HuH-7 (cell line): Measurements from ENCODE around the gene HLA-C.
"Not testable (repeated sequence)": the region's sequence is repeated elsewhere in the genome, so short reads cannot be mapped to it uniquely, and the experiment has no call there.

Experiments
- DNase-seq: peaks from one replicate; pipeline ENCODE4 v3.0.0; 2011; ENCODE audit warnings: low spot score

Gene HLA-C

GRCh38 chr6:31270788-31271640 lies 878 bp downstream of the HLA-C start:
- no peak for DNase-seq

- no peak for DNase-seq
Observed at GRCh38 chr6:31268836-31269235, 3.1 kb downstream of the HLA-C start.

GRCh38 chr6:31268369-31268765 lies 3.5 kb downstream of the HLA-C start:
- no peak for DNase-seq

- DNase-seq, result no peak
Observed at GRCh38 chr6:31267651-31268368, 4.1 kb downstream of the HLA-C start.

- DNase-seq, result no peak
Observed at GRCh38 chr6:31266567-31267360, 5.1 kb downstream of the HLA-C start.

- DNase-seq, result no peak
Observed at GRCh38 chr6:31265926-31266325, 6.0 kb downstream of the HLA-C start.

GRCh38 chr6:31263346-31263933 lies 8.5 kb downstream of the HLA-C start:
- not testable (repeated sequence) for DNase-seq

- not testable (repeated sequence) for DNase-seq
Observed at GRCh38 chr6:31259995-31260394, 11.9 kb downstream of the HLA-C start.

- DNase-seq, result no peak
Observed at GRCh38 chr6:31252625-31253024, 19.3 kb downstream of the HLA-C start.

GRCh38 chr6:31251261-31251660 lies 20.6 kb downstream of the HLA-C start:
- no peak for DNase-seq

GRCh38 chr6:31249184-31249583 lies 22.7 kb downstream of the HLA-C start:
- DNase-seq, result no peak

GRCh38 chr6:31247813-31248212 lies 24.1 kb downstream of the HLA-C start:
- no peak for DNase-seq

- no peak for DNase-seq
Observed at GRCh38 chr6:31246051-31246521, 25.8 kb downstream of the HLA-C start.

- DNase-seq, result no peak
Observed at GRCh38 chr6:31243508-31243907, 28.4 kb downstream of the HLA-C start.

GRCh38 chr6:31239854-31240253 lies 32.0 kb downstream of the HLA-C start:
- DNase-seq, result no peak

- not testable (repeated sequence) for DNase-seq
Observed at GRCh38 chr6:31234101-31234500, 37.8 kb downstream of the HLA-C start.

GRCh38 chr6:31228476-31228875 lies 43.4 kb downstream of the HLA-C start:
- DNase-seq, result no peak

GRCh38 chr6:31227143-31227542 lies 44.7 kb downstream of the HLA-C start:
- no peak for DNase-seq

GRCh38 chr6:31225735-31226134 lies 46.2 kb downstream of the HLA-C start:
- no peak for DNase-seq

GRCh38 chr6:31222496-31222895 lies 49.4 kb downstream of the HLA-C start:
- no peak for DNase-seq
